GM18520 (cell line): ENCODE data around the gene OBSCN.

ENCODE experiments used
- ATAC-seq: cut with Tn5 transposase; IDR thresholded peaks from one replicate; pipeline ENCODE4 v1.9.1; 2021; ENCODE audit not compliant: unreplicated experiment

Gene OBSCN

GRCh38 chr1:228350831-228351781, 143.3 kb downstream of the OBSCN start:
- no peak for ATAC-seq

DNA sequence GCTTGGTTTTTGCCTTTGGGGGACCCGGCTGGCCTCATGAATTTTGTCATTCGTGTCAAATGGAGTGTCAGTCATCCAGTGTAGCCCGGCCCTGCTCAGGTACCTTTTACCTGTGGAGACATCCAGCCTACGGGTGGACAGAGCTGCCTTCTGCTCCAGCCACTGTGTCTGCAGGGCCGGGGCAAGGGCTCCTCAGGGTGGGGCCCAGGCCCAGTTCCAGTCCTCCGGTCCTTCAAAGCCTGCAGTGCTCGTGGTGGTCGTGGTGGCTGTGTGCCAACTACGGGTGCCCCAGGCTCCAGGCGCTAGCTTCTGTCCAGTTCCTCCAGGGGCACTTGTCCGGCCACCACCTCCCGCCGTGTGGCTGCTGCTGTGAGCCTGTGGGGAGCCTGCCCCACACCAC, 144.0 kb downstream of the OBSCN start:
- ATAC-seq: no peak

DNA sequence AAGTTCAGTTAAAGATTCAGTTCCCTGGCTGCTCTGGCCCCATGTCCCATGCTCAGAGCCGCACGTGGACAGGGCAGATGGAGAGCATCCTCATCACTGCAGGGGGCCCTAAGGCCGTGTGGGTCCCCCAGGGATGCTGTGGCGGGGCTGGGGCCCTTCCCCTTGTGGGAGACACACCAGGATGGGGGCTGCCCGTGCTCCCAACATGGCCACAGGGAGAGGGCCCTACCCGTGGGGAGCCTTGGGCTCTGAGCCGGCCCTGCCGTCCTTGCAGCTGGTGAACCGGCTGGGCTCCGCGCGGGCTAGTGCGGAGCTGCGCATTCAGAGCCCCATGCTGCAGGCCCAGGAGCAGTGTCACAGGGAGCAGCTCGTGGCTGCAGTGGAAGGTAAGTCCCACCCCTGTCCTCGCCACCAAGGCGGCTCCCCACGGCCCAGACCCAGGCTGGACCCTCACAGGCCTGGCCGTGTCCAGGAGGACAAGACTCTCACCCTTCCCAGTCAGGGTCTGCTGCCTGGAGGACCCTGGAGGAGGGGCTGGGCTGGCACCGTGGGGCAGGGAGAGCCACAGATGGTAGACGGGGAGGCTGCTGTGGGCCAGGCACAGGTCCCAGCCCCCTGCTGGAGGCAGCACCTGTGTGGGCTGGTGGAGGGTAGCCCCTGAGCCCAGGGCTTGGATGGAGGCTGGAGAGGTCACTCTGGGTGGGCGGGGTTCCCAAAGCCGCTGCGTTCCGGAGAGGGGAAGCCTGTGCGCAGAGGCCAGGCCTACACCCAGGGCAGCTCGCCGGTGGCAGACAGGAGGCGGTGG, 145.0 kb downstream of the OBSCN start:
- no peak for ATAC-seq

GRCh38 chr1:228353601-228354371, 145.9 kb downstream of the OBSCN start:
- ATAC-seq: no peak

DNA sequence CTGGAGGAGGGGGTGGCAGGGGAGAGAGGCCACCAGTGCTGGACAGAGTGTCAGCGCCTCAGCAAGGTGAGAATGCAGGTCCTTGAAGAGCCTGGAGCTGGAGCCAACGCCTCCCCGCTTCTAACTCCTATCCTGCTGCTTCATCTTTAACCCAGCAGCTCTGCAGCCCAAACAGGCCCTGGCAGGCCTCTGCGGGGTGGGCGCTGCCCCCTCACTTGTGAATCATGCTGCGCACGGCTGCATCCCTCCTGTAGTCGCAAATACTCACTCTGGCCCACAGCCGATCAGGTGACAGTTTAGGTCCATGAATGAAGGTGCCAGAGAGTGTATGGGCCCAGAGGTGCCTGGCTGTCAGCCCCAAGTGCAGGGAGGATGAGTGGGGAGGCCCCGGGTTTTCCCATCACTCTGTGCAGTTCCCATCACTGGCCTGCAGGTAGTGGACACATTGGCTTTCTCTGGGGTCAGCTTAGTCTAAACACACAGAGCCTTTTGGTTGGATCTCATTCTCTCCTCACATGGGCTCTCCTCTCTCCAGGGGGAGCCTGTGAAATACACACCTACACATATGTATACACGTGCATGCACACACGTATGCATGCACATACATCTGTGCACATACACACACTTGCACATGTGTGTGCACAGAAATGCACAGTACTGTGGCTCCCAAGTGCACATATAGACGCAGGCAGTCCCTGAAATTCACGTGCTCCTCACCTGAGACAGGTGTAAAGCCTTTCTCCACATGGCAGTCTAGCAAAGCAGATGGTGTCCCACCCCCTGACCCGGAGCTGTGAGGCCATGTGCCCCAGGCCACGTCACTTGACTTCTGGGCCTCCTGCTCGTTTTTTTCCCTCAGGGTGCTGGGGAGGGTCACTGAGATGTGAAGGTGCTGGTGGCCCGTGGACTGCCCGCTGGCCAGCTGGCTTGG, 146.8 kb downstream of the OBSCN start:
- ATAC-seq: no peak

DNA sequence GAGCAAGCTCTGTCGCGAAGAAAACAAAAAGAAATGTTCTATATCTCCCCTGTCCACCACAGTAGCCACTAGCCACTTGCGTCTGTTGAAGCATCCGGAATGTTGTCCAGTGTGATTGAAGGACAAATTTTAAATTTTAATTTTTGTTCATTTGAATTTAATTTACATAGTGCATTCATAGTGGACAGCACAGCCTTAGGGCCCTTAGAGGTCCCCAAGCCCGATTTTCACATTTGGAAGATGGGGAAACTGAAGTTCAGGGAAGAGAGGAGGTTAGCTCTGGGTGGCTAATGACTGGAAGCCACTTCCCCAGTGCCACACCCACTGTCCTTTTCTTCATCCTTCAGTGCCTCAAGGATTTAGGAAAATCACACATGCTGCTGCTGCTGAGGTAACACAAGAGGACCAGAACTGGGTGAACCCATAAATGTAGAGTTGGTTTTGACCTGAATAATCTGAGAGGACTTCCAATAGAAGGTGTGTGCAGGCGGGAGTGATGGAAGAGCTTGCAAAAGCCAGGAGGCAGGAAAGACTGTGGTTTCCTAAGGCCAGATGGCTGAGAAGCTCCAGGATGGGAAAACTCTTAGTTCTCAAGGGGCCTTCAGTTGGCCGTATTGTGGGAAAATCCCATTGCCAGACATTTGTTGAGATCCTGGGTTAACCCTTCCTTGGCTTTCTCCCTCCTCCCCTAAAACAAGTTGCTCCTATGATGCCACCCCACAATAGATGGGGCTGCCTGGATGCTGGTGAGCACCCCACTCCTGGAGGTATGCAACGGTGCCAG, 149.2 kb downstream of the OBSCN start:
- no peak for ATAC-seq

DNA sequence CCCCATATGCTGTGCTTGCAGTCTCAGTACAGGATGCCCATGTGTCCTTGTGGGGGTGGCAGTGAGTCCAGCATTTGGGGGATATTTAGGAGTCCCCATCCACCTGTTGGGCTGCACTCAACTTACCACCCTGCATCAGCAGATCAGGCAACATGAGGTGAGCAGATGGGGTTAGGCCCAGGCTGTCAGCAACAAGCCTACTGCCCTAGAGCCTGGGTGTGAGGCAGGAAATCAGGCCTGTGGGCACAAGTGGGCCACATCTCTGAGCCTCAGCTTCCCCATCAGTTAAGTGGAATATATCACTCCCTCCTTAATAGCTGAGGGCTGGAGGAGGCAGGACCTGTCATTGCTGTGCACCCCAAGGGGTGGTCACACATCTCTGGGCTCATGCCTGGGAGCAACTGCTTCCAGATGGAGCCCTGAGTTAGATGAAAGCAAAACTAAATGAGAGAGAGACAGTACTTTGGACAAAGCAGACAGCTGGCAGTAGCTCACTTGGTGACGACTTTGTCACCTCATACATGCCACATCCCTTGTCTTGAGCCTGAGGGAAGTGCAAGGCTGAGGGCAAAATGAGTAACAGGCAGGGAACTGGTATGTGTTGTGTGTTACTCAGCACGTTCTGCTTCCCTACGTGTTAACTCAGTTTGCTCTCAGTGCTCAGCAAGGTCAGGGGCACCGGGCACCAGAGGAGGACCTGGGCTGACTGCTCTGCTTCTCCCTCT, 150.4 kb downstream of the OBSCN start:
- no peak for ATAC-seq

- no peak for ATAC-seq
Measured at GRCh38 chr1:228358764-228359612, 151.1 kb downstream of the OBSCN start.

DNA sequence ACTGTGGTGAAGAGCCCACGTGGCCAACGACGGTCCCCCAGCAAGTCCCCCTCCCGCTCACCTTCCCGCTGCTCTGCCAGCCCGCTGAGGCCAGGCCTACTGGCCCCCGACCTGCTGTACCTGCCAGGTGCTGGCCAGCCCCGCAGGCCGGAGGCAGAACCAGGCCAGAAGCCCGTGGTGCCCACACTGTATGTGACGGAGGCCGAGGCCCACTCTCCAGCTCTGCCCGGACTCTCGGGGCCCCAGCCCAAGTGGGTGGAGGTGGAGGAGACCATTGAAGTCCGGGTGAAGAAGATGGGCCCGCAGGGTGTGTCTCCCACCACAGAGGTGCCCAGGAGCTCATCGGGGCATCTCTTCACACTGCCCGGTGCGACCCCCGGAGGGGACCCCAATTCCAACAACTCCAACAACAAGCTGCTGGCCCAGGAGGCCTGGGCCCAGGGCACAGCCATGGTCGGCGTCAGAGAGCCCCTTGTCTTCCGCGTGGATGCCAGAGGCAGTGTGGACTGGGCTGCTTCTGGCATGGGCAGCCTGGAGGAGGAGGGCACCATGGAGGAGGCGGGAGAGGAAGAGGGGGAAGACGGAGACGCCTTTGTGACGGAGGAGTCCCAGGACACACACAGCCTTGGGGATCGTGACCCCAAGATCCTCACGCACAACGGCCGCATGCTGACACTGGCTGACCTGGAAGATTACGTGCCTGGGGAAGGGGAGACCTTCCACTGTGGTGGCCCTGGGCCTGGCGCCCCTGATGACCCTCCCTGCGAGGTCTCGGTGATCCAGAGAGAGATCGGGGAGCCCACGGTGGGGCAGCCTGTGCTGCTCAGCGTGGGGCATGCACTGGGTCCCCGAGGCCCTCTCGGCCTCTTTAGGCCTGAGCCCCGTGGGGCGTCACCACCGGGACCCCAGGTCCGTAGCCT, 152.0 kb downstream of the OBSCN start:
- ATAC-seq: no peak

DNA sequence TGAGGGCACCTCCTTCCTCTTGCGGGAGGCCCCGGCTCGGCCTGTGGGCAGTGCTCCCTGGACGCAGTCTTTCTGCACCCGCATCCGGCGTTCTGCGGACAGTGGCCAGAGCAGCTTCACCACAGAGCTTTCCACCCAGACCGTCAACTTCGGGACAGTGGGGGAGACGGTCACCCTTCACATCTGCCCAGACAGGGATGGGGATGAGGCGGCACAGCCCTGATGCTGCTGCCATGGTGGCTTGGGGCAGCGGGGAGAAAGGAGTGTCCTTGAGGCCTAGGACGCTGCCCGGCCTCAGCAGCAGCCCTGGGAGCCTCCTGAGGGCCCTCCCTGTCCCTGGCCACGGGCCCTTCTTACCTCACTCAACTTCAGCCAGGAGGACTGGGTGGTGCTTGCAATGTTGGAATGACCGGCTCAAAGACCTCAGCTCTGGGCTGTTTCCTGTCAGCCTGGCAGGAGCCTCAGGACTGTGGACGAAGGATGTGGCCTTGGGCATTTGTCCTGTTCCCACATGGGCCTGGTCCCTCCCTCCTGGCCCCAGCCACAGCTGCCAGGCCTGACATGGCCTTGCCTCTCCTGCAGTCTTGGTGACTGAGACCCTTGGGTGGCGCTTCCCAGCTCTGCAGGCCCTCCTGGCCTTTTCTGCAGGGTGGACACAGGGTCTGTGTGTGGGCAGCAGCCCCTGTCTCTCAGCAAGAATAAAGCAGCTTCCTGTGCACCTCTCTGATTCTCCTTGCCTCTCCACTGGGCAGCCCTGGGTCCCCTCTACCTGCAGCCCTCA, 152.9 kb downstream of the OBSCN start:
- no peak for ATAC-seq

- no peak for ATAC-seq
Measured at GRCh38 chr1:228361314-228362140, 153.7 kb downstream of the OBSCN start.

DNA sequence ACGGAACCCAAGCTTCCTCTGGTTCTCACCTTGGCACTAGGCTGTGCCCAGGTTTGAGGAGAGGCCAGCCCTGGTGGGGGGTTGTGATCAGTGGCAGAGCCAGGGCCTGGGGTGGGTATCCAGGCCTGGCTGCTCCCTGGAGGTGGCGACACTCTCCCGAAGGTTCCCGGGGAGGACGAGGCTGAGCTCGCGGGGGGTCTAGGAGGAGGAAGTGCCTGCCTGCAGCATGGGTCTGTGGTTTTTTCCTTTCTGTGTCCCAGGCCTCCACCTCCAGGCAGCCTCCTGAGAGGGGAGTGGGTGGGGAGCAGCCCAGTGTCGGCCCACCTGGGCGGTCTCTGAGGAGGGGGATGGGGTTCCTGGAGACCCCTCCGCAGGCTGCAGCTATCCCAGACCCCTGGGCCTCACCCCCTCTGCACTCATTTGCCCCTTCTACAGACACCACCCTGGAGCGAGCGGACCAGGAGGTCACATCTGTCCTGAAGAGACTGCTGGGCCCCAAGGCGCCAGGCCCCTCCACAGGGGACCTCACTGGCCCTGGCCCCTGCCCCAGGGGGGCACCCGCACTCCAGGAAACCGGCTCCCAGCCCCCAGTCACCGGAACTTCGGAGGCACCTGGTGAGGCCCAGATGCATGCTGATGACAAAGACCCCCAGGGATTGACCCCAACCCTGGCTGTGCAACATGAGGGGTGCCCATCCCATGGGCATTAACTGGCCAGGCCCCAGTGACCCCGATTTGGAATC, 154.5 kb downstream of the OBSCN start:
- no peak for ATAC-seq

GRCh38 chr1:228362884-228363450, 155.1 kb downstream of the OBSCN start:
- ATAC-seq: no peak

GRCh38 chr1:228363686-228364067, 155.8 kb downstream of the OBSCN start:
- ATAC-seq: no peak
